Right lobe of liver (tissue), 4 donors: ENCODE results near the gene YES1.

Experiments
- POLR2A ChIP-seq: fragments of 450-650 bp; IDR thresholded peaks from one replicate; pipeline ENCODE4 v1.6.1; 2017; ENCODE audit warnings: antibody characterized with exemption, mild to moderate bottlenecking
- TF ChIP-seq, protein P1 (sequence below), 4 donors: fragments of 200-600 bp in 3 of 4; fragments of 450-650 bp in 1 of 4; IDR thresholded peaks; one replicate each; pipeline versions ENCODE4 v1.5.1 to v1.8.0; 2016 to 2022; ENCODE audit warnings: antibody characterized with exemption in 4 of 4, mild to moderate bottlenecking in 2 of 4
- donor health status: DM: no; HTN: no; CAD: no.
- donor health status: DM: no; HTN: no; CAD: no.
- donor health status: DM: no; HTN: yes; CAD: no.

DNA sequence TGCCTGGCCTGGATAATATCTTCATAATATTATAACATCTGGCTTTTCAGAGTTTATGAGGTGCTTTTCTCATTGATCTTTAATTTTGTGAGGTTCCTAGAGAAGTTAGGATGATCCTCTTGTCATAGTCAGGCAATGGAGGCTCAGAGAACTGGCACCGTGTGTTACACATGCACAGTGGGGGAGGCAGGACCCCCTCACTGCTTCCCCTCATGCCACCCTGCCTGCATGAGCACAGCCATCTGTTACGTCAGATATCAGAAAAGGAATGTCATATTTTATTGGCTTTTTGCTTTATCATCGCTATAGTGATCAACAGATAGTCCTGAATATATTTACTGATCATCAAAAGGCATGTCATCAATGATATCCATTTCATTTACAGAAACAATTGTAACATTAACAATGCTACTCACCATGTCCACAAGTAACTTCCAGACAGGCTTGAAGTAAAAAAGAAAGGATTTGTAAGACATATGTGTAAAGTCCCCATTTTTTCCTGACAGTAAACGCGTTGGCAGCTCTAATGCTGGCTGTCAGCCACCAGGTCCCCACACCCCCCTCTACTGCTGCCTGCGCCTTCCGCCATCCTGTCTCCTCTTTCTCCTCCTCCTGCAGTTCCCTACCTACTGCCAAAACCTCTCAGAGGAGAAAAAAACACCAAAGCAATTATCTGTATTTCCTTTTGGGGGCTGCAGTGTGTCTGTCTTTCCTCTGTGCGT is 118.4 kb downstream of the YES1 start:
- TF ChIP-seq POLR2A, result no peak
- TF ChIP-seq, protein P1, sequence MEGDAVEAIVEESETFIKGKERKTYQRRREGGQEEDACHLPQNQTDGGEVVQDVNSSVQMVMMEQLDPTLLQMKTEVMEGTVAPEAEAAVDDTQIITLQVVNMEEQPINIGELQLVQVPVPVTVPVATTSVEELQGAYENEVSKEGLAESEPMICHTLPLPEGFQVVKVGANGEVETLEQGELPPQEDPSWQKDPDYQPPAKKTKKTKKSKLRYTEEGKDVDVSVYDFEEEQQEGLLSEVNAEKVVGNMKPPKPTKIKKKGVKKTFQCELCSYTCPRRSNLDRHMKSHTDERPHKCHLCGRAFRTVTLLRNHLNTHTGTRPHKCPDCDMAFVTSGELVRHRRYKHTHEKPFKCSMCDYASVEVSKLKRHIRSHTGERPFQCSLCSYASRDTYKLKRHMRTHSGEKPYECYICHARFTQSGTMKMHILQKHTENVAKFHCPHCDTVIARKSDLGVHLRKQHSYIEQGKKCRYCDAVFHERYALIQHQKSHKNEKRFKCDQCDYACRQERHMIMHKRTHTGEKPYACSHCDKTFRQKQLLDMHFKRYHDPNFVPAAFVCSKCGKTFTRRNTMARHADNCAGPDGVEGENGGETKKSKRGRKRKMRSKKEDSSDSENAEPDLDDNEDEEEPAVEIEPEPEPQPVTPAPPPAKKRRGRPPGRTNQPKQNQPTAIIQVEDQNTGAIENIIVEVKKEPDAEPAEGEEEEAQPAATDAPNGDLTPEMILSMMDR (IDR thresholded peaks at IDR 0.05), result no peak
